Activated CD8-positive, alpha-beta T cell treated with anti-CD3 and anti-CD28 coated beads for 36 hours (primary cell): Measurements from ENCODE around the gene CEP120. TPM values are rescaled to one million over a fixed set of nuclear protein-coding genes. Genes with fewer than 3 reads are reported as not detected.
A peak's percentile ranks its signal among the peaks of the same experiment; 100 is the strongest.

Source experiments
- ATAC-seq: fragments of 200-7000 bp; cut with Tn5 transposase; one replicate; pipeline ENCODE4 v1.10.0; 2021; ENCODE audit warnings: mild to moderate bottlenecking, moderate library complexity
- CTCF ChIA-PET: fragments of 350-600 bp; sonication (Branson Sonifier 250); formaldehyde crosslinking; loops from one replicate; lab custom pipeline; 2021; ENCODE audit warnings: antibody characterized with exemption; lab: Charles Lee
- POLR2A ChIA-PET: fragments of 350-600 bp; sonication (Branson Sonifier 250); formaldehyde crosslinking; loops from one replicate; lab custom pipeline; 2021; ENCODE audit warnings: antibody characterized with exemption; lab: Charles Lee
- DNase-seq: peaks from one replicate; pipeline ENCODE4 v3.0.0-alpha.2; 2020
- H3K27ac Mint-ChIP-seq: one replicate; pipeline ENCODE4 v1.8.0; 2021; ENCODE audit warnings: mild to moderate bottlenecking, mixed read lengths
- H3K27me3 Mint-ChIP-seq: one replicate; pipeline ENCODE4 v1.8.0; 2021; ENCODE audit warnings: mixed read lengths
- H3K36me3 Mint-ChIP-seq: one replicate; pipeline ENCODE4 v1.8.0; 2021; ENCODE audit warnings: low read depth, mixed read lengths
- H3K4me1 Mint-ChIP-seq: one replicate; pipeline ENCODE4 v1.8.0; 2021; ENCODE audit warnings: low read depth, mixed read lengths
- H3K4me3 Mint-ChIP-seq: one replicate; pipeline ENCODE4 v1.8.0; 2021; ENCODE audit warnings: mild to moderate bottlenecking, moderate library complexity, mixed read lengths
- H3K9me3 Mint-ChIP-seq: one replicate; pipeline ENCODE4 v1.8.0; 2021; ENCODE audit warnings: mixed read lengths
- CTCF ChIP-seq: fragments of 200-600 bp; IDR thresholded peaks from one replicate; pipeline ENCODE4 v1.8.0; 2022; ENCODE audit warnings: antibody characterized with exemption, mild to moderate bottlenecking
- intact Hi-C: fragments of 100-400 bp; cut with micrococcal nuclease; formaldehyde crosslinking; loops from one replicate; pipeline ENCODE4 v1.10.0; 2022
- total RNA-seq, 2 experiments: library from RNA; stranded (reverse); gene quantifications; one replicate each; pipeline ENCODE4 v1.2.3, GENCODE V29; 2021

CEP120 gene
- total RNA-seq, 2 experiments from 2014 or later: 22.6 to 28.3 TPM

- intact Hi-C loops: no loop called here
- DNase-seq: peak; percentile 32
Observed at GRCh38 chr5:123371575-123372179, 51.5 kb downstream of the CEP120 start.

GRCh38 chr5:123369371-123369968 lies 53.7 kb downstream of the CEP120 start:
- no peak overlapping the region for H3K4me3 Mint-ChIP-seq
- H3K27me3 Mint-ChIP-seq: no peaks in the 10 kb centered on the region
- H3K36me3 Mint-ChIP-seq: peaks cover 30% of the 10 kb centered on the region
- no peak for TF ChIP-seq CTCF
- DNase-seq: no peak
- intact Hi-C loops: no loop called here
- no peaks in the 10 kb centered on the region for H3K9me3 Mint-ChIP-seq
- ATAC-seq: no peak
- ChIA-PET POLR2A (no interaction called here), CTCF (interaction anchor here (0.8 to 2.2 kb wide), 4 partner anchors 11 to 241 kb away, joined by 3 to 8 read pairs (median 3); no protein-coding TSS in a partner anchor)
- no peaks in the 10 kb centered on the region for H3K4me1 Mint-ChIP-seq
- H3K27ac Mint-ChIP-seq: peak overlapping the region; percentile 3

More at GRCh38 chr5:123371575-123372179, 51.5 kb downstream of the CEP120 start:
- Mint-ChIP-seq H3K4me3 (no peak overlapping the region), H3K36me3 (peaks cover 42% of the 10 kb centered on the region), H3K4me1 (no peaks in the 10 kb centered on the region), H3K9me3 (no peaks in the 10 kb centered on the region), H3K27ac (no peak overlapping the region), H3K27me3 (no peaks in the 10 kb centered on the region)
- ChIA-PET POLR2A (no interaction called here), CTCF (interaction anchor here (0.6 to 2.1 kb wide), 10 partner anchors 9 to 475 kb away, joined by 3 to 7 read pairs (median 4); no protein-coding TSS in a partner anchor)
- peak; percentile 63 for TF ChIP-seq CTCF
- ATAC-seq: no peak

- ChIA-PET POLR2A (no interaction called here), CTCF (interaction anchor here (0.7 to 1.6 kb wide), 4 partner anchors 8 to 244 kb away, joined by 3 to 4 read pairs (median 4); no protein-coding TSS in a partner anchor)
- TF ChIP-seq CTCF: peak; percentile 38
- Mint-ChIP-seq H3K27me3 (no peaks in the 10 kb centered on the region), H3K36me3 (peaks cover 26% of the 10 kb centered on the region), H3K27ac (no peak overlapping the region), H3K4me3 (no peak overlapping the region), H3K9me3 (no peaks in the 10 kb centered on the region), H3K4me1 (no peaks in the 10 kb centered on the region)
- intact Hi-C loops: no loop called here
- DNase-seq (no peak), ATAC-seq (no peak)
Observed at GRCh38 chr5:123367739-123368138, 55.5 kb downstream of the CEP120 start.

- DNase-seq (no peak), ATAC-seq (no peak)
- Mint-ChIP-seq H3K27me3 (no peaks in the 10 kb centered on the region), H3K4me1 (no peaks in the 10 kb centered on the region), H3K9me3 (no peaks in the 10 kb centered on the region), H3K4me3 (no peak overlapping the region), H3K27ac (no peak overlapping the region), H3K36me3 (peaks cover 27% of the 10 kb centered on the region)
- intact Hi-C loops: no loop called here
- no peak for TF ChIP-seq CTCF
- ChIA-PET CTCF (no interaction called here), POLR2A (no interaction called here)
Observed at GRCh38 chr5:123365156-123365555, 58.0 kb downstream of the CEP120 start.

- DNase-seq: no peak
- peaks cover 28% of the 10 kb centered on the region for H3K36me3 Mint-ChIP-seq
- H3K27me3 Mint-ChIP-seq: no peaks in the 10 kb centered on the region
- ATAC-seq: no peak
- TF ChIP-seq CTCF: no peak
- POLR2A ChIA-PET: no interaction called here
- intact Hi-C loops: no loop called here
- H3K4me3 Mint-ChIP-seq: no peak overlapping the region
- CTCF ChIA-PET: no interaction called here
- no peaks in the 10 kb centered on the region for H3K4me1 Mint-ChIP-seq
- no peak overlapping the region for H3K27ac Mint-ChIP-seq
- H3K9me3 Mint-ChIP-seq: no peaks in the 10 kb centered on the region
Observed at GRCh38 chr5:123364441-123365155, 58.6 kb downstream of the CEP120 start.
